IMR-90 (cell line): ENCODE data around the gene KRT78. TPM values are rescaled to one million over a fixed set of nuclear protein-coding genes. Genes with fewer than 3 reads are reported as not detected.

ENCODE experiments used
- ATAC-seq: fragments of 200-7000 bp; cut with Tn5 transposase; 2 replicates; pipeline ENCODE4 v1.9.1; 2020; ENCODE audit warnings: low read depth, mild to moderate bottlenecking, moderate library complexity
- BruUV-seq: library from RNA; stranded (reverse); fragments of 400-500 nt; replicated peaks from 2 replicates; lab custom pipeline; 2021; lab: Mats Ljungman, UMichigan
- CTCF ChIA-PET: fragments of 300-600 bp; formaldehyde crosslinking; extraction: SDS; loops from one replicate; lab custom pipeline; 2021; ENCODE audit warnings: antibody characterized with exemption; lab: Yijun Ruan, JAX
- POLR2A ChIA-PET: fragments of 300-600 bp; sonication (Branson Sonifier 250); formaldehyde crosslinking; loops from one replicate; lab custom pipeline; 2022; ENCODE audit warnings: antibody characterized with exemption; ENCODE audit not compliant: unreplicated experiment; lab: Charles Lee
- DNase-seq: peaks from one replicate; pipeline ENCODE4 v3.0.0; 2013
- H2AFZ ChIP-seq: replicated peaks from 2 replicates; pipeline ENCODE3; 2013; ENCODE audit warnings: low read length, mild to moderate bottlenecking; ENCODE audit not compliant: poor library complexity
- H2AK5ac ChIP-seq: 2 replicates; pipeline ENCODE4 v1.6.1; 2013; ENCODE audit warnings: low read depth, low read length, inconsistent platforms
- H2AK9ac ChIP-seq: replicated peaks from 2 replicates; pipeline ENCODE3; 2013; ENCODE audit warnings: mild to moderate bottlenecking, low read depth, low read length, moderate library complexity; ENCODE audit not compliant: poor library complexity
- H2BK120ac ChIP-seq: 2 replicates; pipeline ENCODE4 v1.6.1; 2013; ENCODE audit warnings: low read depth, low read length, inconsistent platforms
- H2BK15ac ChIP-seq: 3 replicates; pipeline ENCODE4 v1.6.1; 2013; ENCODE audit warnings: low read depth, low read length, inconsistent platforms
- H2BK20ac ChIP-seq: 2 replicates; pipeline ENCODE4 v1.6.1; 2013; ENCODE audit warnings: low read depth, mild to moderate bottlenecking, inconsistent platforms, low read length, moderate library complexity
- H2BK5ac ChIP-seq: 2 replicates; pipeline ENCODE4 v1.6.1; 2013; ENCODE audit warnings: mild to moderate bottlenecking, low read depth, low read length, inconsistent platforms; ENCODE audit not compliant: poor library complexity, severe bottlenecking
- H3K14ac ChIP-seq: replicated peaks from 2 replicates; pipeline ENCODE4 v1.6.1; 2013; ENCODE audit warnings: low read depth, low read length, inconsistent platforms
- H3K18ac ChIP-seq: 2 replicates; pipeline ENCODE4 v1.6.1; 2013; ENCODE audit warnings: low read depth, low read length, control low read depth
- H3K23ac ChIP-seq: 2 replicates; pipeline ENCODE4 v1.6.1; 2013; ENCODE audit warnings: low read depth, low read length, inconsistent platforms
- H3K27ac ChIP-seq: 2 replicates; pipeline ENCODE4 v1.5.1; 2013; ENCODE audit warnings: mild to moderate bottlenecking, control low read depth, low read length; ENCODE audit not compliant: insufficient read depth
- H3K27me3 ChIP-seq: 2 replicates; pipeline ENCODE4 v1.6.1; 2013; ENCODE audit warnings: low read length; ENCODE audit not compliant: control insufficient read depth, insufficient read depth
- H3K36me3 ChIP-seq: 2 replicates; pipeline ENCODE4 v1.6.1; 2013; ENCODE audit warnings: low read length, mixed read lengths; ENCODE audit not compliant: control insufficient read depth, insufficient read depth
- H3K4ac ChIP-seq: 2 replicates; pipeline ENCODE4 v1.6.1; 2013; ENCODE audit warnings: low read depth, low read length, inconsistent platforms
- H3K4me1 ChIP-seq: 2 replicates; pipeline ENCODE4 v1.6.1; 2013; ENCODE audit warnings: low read length, mixed read lengths; ENCODE audit not compliant: control insufficient read depth, insufficient read depth
- H3K4me2 ChIP-seq: 2 replicates; pipeline ENCODE4 v1.6.1; 2013; ENCODE audit warnings: low read depth, mild to moderate bottlenecking, control low read depth, low read length, moderate library complexity
- H3K4me3 ChIP-seq: 2 replicates; pipeline ENCODE4 v1.5.1; 2013; ENCODE audit warnings: low read depth, mild to moderate bottlenecking, control low read depth, low read length, moderate library complexity; ENCODE audit not compliant: insufficient read depth
- H3K56ac ChIP-seq: 2 replicates; pipeline ENCODE4 v1.6.1; 2013; ENCODE audit warnings: low read length, inconsistent platforms; ENCODE audit not compliant: insufficient read depth; ENCODE audit errors: extremely low read depth
- H3K79me1 ChIP-seq, 2 experiments: 2 replicates each; pipeline ENCODE4 v1.6.1; 2013; ENCODE audit warnings: low read length in 2 of 2, inconsistent platforms in 1 of 2, low read depth in 1 of 2
- H3K9ac ChIP-seq: 2 replicates; pipeline ENCODE4 v1.6.1; 2013; ENCODE audit warnings: low read depth, low read length, control low read depth
- H3K9me1 ChIP-seq: 2 replicates; pipeline ENCODE4 v1.6.1; 2013; ENCODE audit warnings: low read length, inconsistent platforms; ENCODE audit not compliant: insufficient read depth
- H3K9me3 ChIP-seq: 2 replicates; pipeline ENCODE4 v1.6.1; 2013; ENCODE audit warnings: low read length; ENCODE audit not compliant: control insufficient read depth, insufficient read depth
- H4K20me1 ChIP-seq: 2 replicates; pipeline ENCODE4 v1.6.1; 2013; ENCODE audit warnings: low read length, inconsistent platforms; ENCODE audit not compliant: insufficient read depth
- H4K5ac ChIP-seq: 2 replicates; pipeline ENCODE4 v1.6.1; 2013; ENCODE audit warnings: mild to moderate bottlenecking, low read depth, low read length, control low read depth
- H4K8ac ChIP-seq, 2 experiments: 2 replicates each; pipeline ENCODE4 v1.6.1; 2013; ENCODE audit warnings: low read depth in 2 of 2, low read length in 2 of 2, control low read depth in 1 of 2, inconsistent platforms in 1 of 2
- H4K91ac ChIP-seq: 2 replicates; pipeline ENCODE4 v1.6.1; 2013; ENCODE audit warnings: low read depth, low read length, inconsistent platforms; ENCODE audit not compliant: insufficient read depth
- BHLHE40 ChIP-seq: fragments of 150-350 bp; IDR thresholded peaks from 2 replicates; pipeline ENCODE4 v1.6.1; 2016; ENCODE audit warnings: mild to moderate bottlenecking, low read depth, low read length
- CEBPB ChIP-seq: IDR thresholded peaks from 2 replicates; pipeline ENCODE4 v1.6.1; 2012; ENCODE audit warnings: low read depth, low read length, improper control_type of control experiment
- CHD1 ChIP-seq: IDR thresholded peaks from 2 replicates; pipeline ENCODE4 v1.6.1; 2012; ENCODE audit warnings: low read depth, low read length, improper control_type of control experiment
- CTCF ChIP-seq: conservative IDR thresholded peaks from 2 replicates; pipeline ENCODE4 v1.5.1; 2012; ENCODE audit warnings: mild to moderate bottlenecking, low read depth, low read length, improper control_type of control experiment
- ELK1 ChIP-seq: fragments of 150-350 bp; IDR thresholded peaks from 2 replicates; pipeline ENCODE4 v1.6.1; 2016; ENCODE audit warnings: low read depth, mild to moderate bottlenecking, low read length, moderate library complexity, borderline replicate concordance
- FOS ChIP-seq: fragments of 150-350 bp; IDR thresholded peaks from 2 replicates; pipeline ENCODE4 v1.6.1; 2016; ENCODE audit warnings: low read depth, low read length
- MAFK ChIP-seq: IDR thresholded peaks from 2 replicates; pipeline ENCODE4 v1.6.1; 2012; ENCODE audit warnings: low read depth, low read length, improper control_type of control experiment
- MAZ ChIP-seq: IDR thresholded peaks from 2 replicates; pipeline ENCODE4 v1.6.1; 2012; ENCODE audit warnings: low read depth, mild to moderate bottlenecking, low read length, improper control_type of control experiment, moderate library complexity, borderline replicate concordance
- MXI1 ChIP-seq: IDR thresholded peaks from 2 replicates; pipeline ENCODE4 v1.6.1; 2012; ENCODE audit warnings: low read depth, mild to moderate bottlenecking, low read length, moderate library complexity, borderline replicate concordance
- NFE2L2 ChIP-seq: fragments of 150-350 bp; IDR thresholded peaks from 2 replicates; pipeline ENCODE4 v1.6.1; 2016; ENCODE audit warnings: low read depth, mild to moderate bottlenecking, low read length
- POLR2A ChIP-seq: IDR thresholded peaks from 2 replicates; pipeline ENCODE4 v1.6.1; 2012; ENCODE audit warnings: mild to moderate bottlenecking, low read depth, low read length
- RAD21 ChIP-seq: IDR thresholded peaks from 2 replicates; pipeline ENCODE4 v1.6.1; 2012; ENCODE audit warnings: low read length, improper control_type of control experiment
- RCOR1 ChIP-seq: IDR thresholded peaks from 2 replicates; pipeline ENCODE4 v1.6.1; 2012; ENCODE audit warnings: mild to moderate bottlenecking, low read length, improper control_type of control experiment; ENCODE audit not compliant: insufficient replicate concordance
- RFX5 ChIP-seq: IDR thresholded peaks from 2 replicates; pipeline ENCODE4 v1.8.0; 2012; ENCODE audit warnings: low read depth, mild to moderate bottlenecking, low read length, moderate library complexity
- SMC3 ChIP-seq: fragments of 150-350 bp; IDR thresholded peaks from 2 replicates; pipeline ENCODE4 v1.6.1; 2016; ENCODE audit warnings: low read depth, mild to moderate bottlenecking, antibody characterized with exemption, low read length, moderate library complexity
- USF2 ChIP-seq: fragments of 150-350 bp; IDR thresholded peaks from 2 replicates; pipeline ENCODE4 v1.6.1; 2017; ENCODE audit warnings: mild to moderate bottlenecking, antibody characterized with exemption, low read length, low read depth
- WGBS, 2 experiments: methylation state at CpG; one replicate each; pipeline versions ENCODE4 v1.1.5 to v1.1.7; 2013; ENCODE audit warnings: missing lambda C conversion rate in 2 of 2; ENCODE audit not compliant: insufficient read length in 1 of 2; ENCODE audit errors: extremely low coverage in 2 of 2; 5-methylcytosine and 5-hydroxymethylcytosine counted together
- dilution Hi-C: fragments of 300-500 bp; cut with HindIII; formaldehyde crosslinking; loops from one replicate; pipeline ENCODE4 v1.14.3; 2018; ENCODE audit warnings: low sequenced_read_pairs; ENCODE audit not compliant: unreplicated experiment
- in situ Hi-C: fragments of 300-500 bp; cut with MboI; formaldehyde crosslinking; loops from 3 replicates; pipeline ENCODE4 v1.14.3; 2019; ENCODE audit warnings: low sequenced_read_pairs, inconsistent platforms, mixed read lengths
- intact Hi-C: fragments of 100-400 bp; cut with micrococcal nuclease; formaldehyde crosslinking; loops from 2 replicates; pipeline ENCODE4 v1.10.0; 2022
- polyA plus RNA-seq, 3 experiments: library from polyadenylated mRNA; depleted of rRNA; stranded (reverse); fragments of >200 nt; gene quantifications; 2 replicates each; pipeline ENCODE4 v1.2.3, GENCODE V29; 2012; ENCODE audit warnings: low replicate concordance in 1 of 3
- total RNA-seq: library from RNA; depleted of rRNA; stranded (reverse); fragments of >200 nt; gene quantifications from 2 replicates; pipeline ENCODE4 v1.2.3, GENCODE V29; 2012

Gene KRT78
- total and polyA plus RNA-seq, 2 of the 4 experiments (the other 2 are of a cell fraction) = not detected

GRCh38 chr12:52857500-52857899 is 8.7 kb upstream of the KRT78 start:
- Histone ChIP-seq H2AK9ac (no peak overlapping the region), H3K56ac (no peak overlapping the region), H4K91ac (no peak overlapping the region), H3K4me3 (no peak overlapping the region), H3K23ac (no peak overlapping the region), H3K14ac (no peak overlapping the region), H2AFZ (no peak overlapping the region), H3K27ac (no peak overlapping the region), H3K18ac (no peak overlapping the region), H2BK20ac (no peak overlapping the region), H4K20me1 (no peaks in the 10 kb centered on the region), H3K27me3 (peaks cover 28% of the 10 kb centered on the region), H4K5ac (no peak overlapping the region), H2BK15ac (no peak overlapping the region), H3K4ac (no peak overlapping the region), H3K9me3 (no peaks in the 10 kb centered on the region), H3K4me1 (no peaks in the 10 kb centered on the region), H3K9ac (no peak overlapping the region), H2BK120ac (no peak overlapping the region), H3K9me1 (no peaks in the 10 kb centered on the region), H2BK5ac (no peak overlapping the region), H3K79me1 (no peaks in the 10 kb centered on the region), H2AK5ac (no peak overlapping the region), H3K4me2 (no peak overlapping the region), H3K36me3 (no peaks in the 10 kb centered on the region), H4K8ac (no peak overlapping the region)
- TF ChIP-seq USF2 (no peak), CHD1 (no peak), RAD21 (no peak), ELK1 (no peak), FOS (no peak), CEBPB (no peak), BHLHE40 (no peak), MXI1 (no peak), MAZ (no peak), CTCF (no peak), RCOR1 (no peak), MAFK (no peak), POLR2A (no peak), SMC3 (no peak), RFX5 (no peak), NFE2L2 (no peak)
- POLR2A ChIA-PET = no interaction called here
- in situ Hi-C loops = no loop called here
- WGBS, 2 experiments = 89% methylated on average over 1 of the region's 3 CpGs; no CpG with 5 or more reads in 1 of the 2 experiments
- BruUV-seq = no TSS peak
- ATAC-seq (no peak), DNase-seq (no peak)
- dilution Hi-C loops = no loop called here
- CTCF ChIA-PET = no interaction called here
- intact Hi-C loops = no loop called here
